Calu3 (cell line): Measurements from ENCODE around the gene CNTN5. TPM values are rescaled to one million over a fixed set of nuclear protein-coding genes. Genes with fewer than 3 reads are reported as not detected.

ENCODE experiments used
- BruUV-seq: library from RNA; stranded (reverse); fragments of 400-500 nt; replicated peaks from 2 replicates; lab custom pipeline; 2021; lab: Mats Ljungman, UMichigan
- CTCF ChIA-PET: fragments of 300-600 bp; sonication (Branson Sonifier 250); formaldehyde crosslinking; loops from one replicate; lab custom pipeline; 2022; ENCODE audit warnings: antibody characterized with exemption; lab: Charles Lee
- DNase-seq: peaks from one replicate; pipeline ENCODE4 v3.0.0; 2022
- H3K27ac Mint-ChIP-seq: one replicate; pipeline ENCODE4 v1.8.0; 2022; ENCODE audit warnings: mixed read lengths; ENCODE audit not compliant: unreplicated experiment
- H3K27me3 Mint-ChIP-seq: one replicate; pipeline ENCODE4 v1.8.0; 2022; ENCODE audit warnings: mixed read lengths; ENCODE audit not compliant: unreplicated experiment
- H3K36me3 Mint-ChIP-seq: one replicate; pipeline ENCODE4 v1.8.0; 2022; ENCODE audit warnings: mild to moderate bottlenecking, moderate library complexity, mixed read lengths; ENCODE audit not compliant: insufficient read depth, unreplicated experiment
- H3K4me1 Mint-ChIP-seq: one replicate; pipeline ENCODE4 v1.8.0; 2022; ENCODE audit warnings: mild to moderate bottlenecking, low read depth, mixed read lengths; ENCODE audit not compliant: unreplicated experiment
- H3K4me3 Mint-ChIP-seq: one replicate; pipeline ENCODE4 v1.8.0; 2022; ENCODE audit warnings: mild to moderate bottlenecking, low read depth, moderate library complexity, mixed read lengths; ENCODE audit not compliant: unreplicated experiment
- H3K9me3 Mint-ChIP-seq: one replicate; pipeline ENCODE4 v1.8.0; 2022; ENCODE audit warnings: low read depth, mixed read lengths; ENCODE audit not compliant: unreplicated experiment
- CTCF ChIP-seq: fragments of 200-600 bp; IDR thresholded peaks from one replicate; pipeline ENCODE4 v1.8.0; 2022; ENCODE audit warnings: antibody characterized with exemption; ENCODE audit not compliant: unreplicated experiment
- intact Hi-C: fragments of 100-400 bp; cut with micrococcal nuclease; formaldehyde crosslinking; loops from one replicate; pipeline ENCODE4 v1.10.0; 2022; ENCODE audit not compliant: unreplicated experiment
- total RNA-seq: library from RNA; stranded (reverse); gene quantifications from 2 replicates; pipeline ENCODE4 v1.2.3, GENCODE V29; 2022

Gene CNTN5
- total RNA-seq, 1 experiment from 2014 or later, result not detected

- H3K27ac Mint-ChIP-seq, result no peak overlapping the region
- CTCF ChIA-PET, result no interaction called here
- no peaks in the 10 kb centered on the region for H3K9me3 Mint-ChIP-seq
- no peaks in the 10 kb centered on the region for H3K4me1 Mint-ChIP-seq
- peak; percentile 0 for DNase-seq
- no peaks in the 10 kb centered on the region for H3K36me3 Mint-ChIP-seq
- H3K27me3 Mint-ChIP-seq, result no peaks in the 10 kb centered on the region
- BruUV-seq, result no TSS peak
- TF ChIP-seq CTCF, result no peak
- H3K4me3 Mint-ChIP-seq, result no peak overlapping the region
- intact Hi-C loops, result no loop called here
Measured at GRCh38 chr11:99257131-99257530, 236.4 kb downstream of the CNTN5 start.

GRCh38 chr11:99260696-99261095, 239.9 kb downstream of the CNTN5 start:
- intact Hi-C loops, result no loop called here
- DNase-seq, result no peak

GRCh38 chr11:99268886-99269285, 248.1 kb downstream of the CNTN5 start:
- no peak for DNase-seq
- intact Hi-C loops, result no loop called here
- TF ChIP-seq CTCF, result no peak
- Mint-ChIP-seq H3K27me3 (no peaks in the 10 kb centered on the region), H3K9me3 (peaks cover 2% of the 10 kb centered on the region), H3K4me1 (no peaks in the 10 kb centered on the region), H3K36me3 (no peaks in the 10 kb centered on the region), H3K27ac (no peak overlapping the region), H3K4me3 (no peak overlapping the region)
- no TSS peak for BruUV-seq
- CTCF ChIA-PET, result no interaction called here

More at GRCh38 chr11:99260696-99261095, 239.9 kb downstream of the CNTN5 start:
- Mint-ChIP-seq H3K27me3 (no peaks in the 10 kb centered on the region), H3K36me3 (no peaks in the 10 kb centered on the region), H3K9me3 (peaks cover under 1% of the 10 kb centered on the region), H3K27ac (no peak overlapping the region), H3K4me3 (no peak overlapping the region), H3K4me1 (no peaks in the 10 kb centered on the region)
- TF ChIP-seq CTCF, result no peak
- CTCF ChIA-PET, result no interaction called here
- no TSS peak for BruUV-seq

GRCh38 chr11:99271527-99271926, 250.8 kb downstream of the CNTN5 start:
- TF ChIP-seq CTCF, result no peak

More at GRCh38 chr11:99271527-99271926, 250.8 kb downstream of the CNTN5 start:
- Mint-ChIP-seq H3K27me3 (no peaks in the 10 kb centered on the region), H3K27ac (no peak overlapping the region), H3K9me3 (no peaks in the 10 kb centered on the region), H3K4me3 (no peak overlapping the region), H3K4me1 (no peaks in the 10 kb centered on the region), H3K36me3 (no peaks in the 10 kb centered on the region)
- intact Hi-C loops, result no loop called here
- no TSS peak for BruUV-seq
- CTCF ChIA-PET, result no interaction called here
- DNase-seq, result no peak
